ENCODE results near the gene RAD51.

RAD51 gene

GRCh38 chr15:40762919-40763800 is 68.2 kb downstream of the RAD51 start:
- no peak for DNase-seq (ENCODE audit: low read depth, low spot score)

GRCh38 chr15:40763801-40764628 is 69.0 kb downstream of the RAD51 start, which contains the start of gene GCHFR:
TSS of gene GCHFR (plus strand) at chr15:40764068. CDS start at chr15:40764181, 113 bp downstream.
- no peak for DNase-seq (ENCODE audit: low read depth, low spot score)

GRCh38 chr15:40764629-40765103 is 69.7 kb downstream of the RAD51 start:
- no peak for DNase-seq (ENCODE audit: low read depth, low spot score)

GRCh38 chr15:40766194-40766815 is 71.3 kb downstream of the RAD51 start:
- no peak for DNase-seq (ENCODE audit: low read depth, low spot score)

GRCh38 chr15:40766906-40767837 is 72.2 kb downstream of the RAD51 start:
- no peak for DNase-seq (ENCODE audit: low read depth, low spot score)

- no peak for DNase-seq (ENCODE audit: low read depth, low spot score)
These were observed 73.0 kb downstream of the RAD51 start for GRCh38 chr15:40767838-40768500.

- DNase-seq (ENCODE audit: low read depth, low spot score): no peak
These were observed 73.7 kb downstream of the RAD51 start for GRCh38 chr15:40768521-40769273.

- no peak for DNase-seq (ENCODE audit: low read depth, low spot score)
These were observed 74.5 kb downstream of the RAD51 start, which contains the start of gene C15orf62 for GRCh38 chr15:40769274-40770146. TSS of gene C15orf62 (plus strand) at chr15:40769980. CDS start at chr15:40770496, 516 bp downstream.

GRCh38 chr15:40770147-40770721 is 75.3 kb downstream of the RAD51 start:
- DNase-seq (ENCODE audit: low read depth, low spot score): no peak

- no peak for DNase-seq (ENCODE audit: low read depth, low spot score)
These were observed 76.3 kb downstream of the RAD51 start for GRCh38 chr15:40771242-40771641.

- DNase-seq (ENCODE audit: low read depth, low spot score): no peak
These were observed 77.0 kb downstream of the RAD51 start for GRCh38 chr15:40772014-40772413.

GRCh38 chr15:40773496-40773895 is 78.5 kb downstream of the RAD51 start:
- no peak for DNase-seq (ENCODE audit: low read depth, low spot score)

GRCh38 chr15:40773902-40774301 is 78.9 kb downstream of the RAD51 start:
- DNase-seq (ENCODE audit: low read depth, low spot score): no peak

- DNase-seq (ENCODE audit: low read depth, low spot score): no peak
These were observed 80.0 kb downstream of the RAD51 start for GRCh38 chr15:40775007-40775406.

GRCh38 chr15:40775740-40776536 is 81.0 kb downstream of the RAD51 start:
- DNase-seq (ENCODE audit: low read depth, low spot score): no peak

- DNase-seq (ENCODE audit: low read depth, low spot score): no peak
These were observed 81.7 kb downstream of the RAD51 start for GRCh38 chr15:40776537-40777141.

Measured in iPS DF 19.7 (cell line).